ENCODE measurements around the gene PRKCB.
"Not testable (repeated sequence)": the region's sequence is repeated elsewhere in the genome, so short reads cannot be mapped to it uniquely, and the experiment has no call there.

PRKCB gene

DNA sequence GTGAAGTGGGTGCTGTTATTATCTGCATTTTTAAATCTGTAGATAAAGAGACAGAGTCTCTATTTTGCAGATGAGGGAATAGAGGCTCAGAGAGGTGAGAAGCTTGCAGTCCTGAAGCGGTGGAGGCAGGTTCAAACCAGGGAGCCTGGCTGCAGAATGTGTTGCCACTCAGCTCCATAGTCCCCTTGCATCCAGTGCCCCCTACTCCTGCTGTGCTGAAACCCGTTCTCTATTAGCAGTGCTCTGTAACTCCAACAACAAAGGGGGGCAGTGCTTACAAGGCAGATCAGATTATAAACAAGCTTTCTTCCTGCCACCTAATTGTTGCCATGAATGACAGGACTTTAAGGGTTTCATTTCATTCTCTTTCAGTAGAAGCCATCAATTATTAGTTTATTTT is 302.2 kb downstream of the PRKCB start:
- H3K27me3 Mint-ChIP-seq = no peaks in the 10 kb centered on the region
- peaks cover 55% of the 10 kb centered on the region for H3K36me3 Mint-ChIP-seq
- ATAC-seq = no peak
- H3K4me3 Mint-ChIP-seq = no peak overlapping the region
- H3K27ac Mint-ChIP-seq = peak overlapping the region; percentile 20
- H3K4me1 Mint-ChIP-seq = peaks cover 21% of the 10 kb centered on the region
- H3K9me3 Mint-ChIP-seq = no peaks in the 10 kb centered on the region

- H3K27ac Mint-ChIP-seq = peak overlapping the region; percentile 20
- H3K36me3 Mint-ChIP-seq = peaks cover 56% of the 10 kb centered on the region
- H3K9me3 Mint-ChIP-seq = no peaks in the 10 kb centered on the region
- H3K4me3 Mint-ChIP-seq = no peak overlapping the region
- ATAC-seq = no peak
- no peaks in the 10 kb centered on the region for H3K27me3 Mint-ChIP-seq
- H3K4me1 Mint-ChIP-seq = peaks cover 21% of the 10 kb centered on the region
Observed at GRCh38 chr16:24138575-24138974, 302.8 kb downstream of the PRKCB start.

- Mint-ChIP-seq H3K4me3 (no peak overlapping the region), H3K36me3 (peaks cover 57% of the 10 kb centered on the region), H3K9me3 (no peaks in the 10 kb centered on the region), H3K4me1 (peaks cover 17% of the 10 kb centered on the region), H3K27me3 (no peaks in the 10 kb centered on the region), H3K27ac (no peak overlapping the region)
- ATAC-seq = peak; percentile 59
Observed at GRCh38 chr16:24139282-24139681, 303.5 kb downstream of the PRKCB start.

DNA sequence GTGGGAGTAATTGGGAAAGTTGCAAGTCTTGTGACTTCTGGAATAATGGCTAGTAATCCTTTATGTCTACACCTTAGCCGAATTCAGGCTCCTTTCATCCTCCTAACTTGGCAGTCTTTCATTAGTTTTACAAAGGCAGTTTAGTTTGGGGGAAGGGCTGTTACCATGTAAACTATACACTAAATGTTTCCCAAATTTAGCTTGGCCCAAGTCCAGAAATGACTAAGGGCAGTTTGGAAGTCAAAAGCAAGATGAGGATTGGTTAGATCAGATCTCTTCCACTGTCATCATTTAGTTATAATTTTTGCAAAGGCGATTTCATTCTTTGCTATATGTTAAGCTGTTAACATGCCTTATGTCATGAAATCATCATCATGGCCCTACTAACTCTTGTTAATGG is 304.9 kb downstream of the PRKCB start:
- H3K4me3 Mint-ChIP-seq = no peak overlapping the region

DNA sequence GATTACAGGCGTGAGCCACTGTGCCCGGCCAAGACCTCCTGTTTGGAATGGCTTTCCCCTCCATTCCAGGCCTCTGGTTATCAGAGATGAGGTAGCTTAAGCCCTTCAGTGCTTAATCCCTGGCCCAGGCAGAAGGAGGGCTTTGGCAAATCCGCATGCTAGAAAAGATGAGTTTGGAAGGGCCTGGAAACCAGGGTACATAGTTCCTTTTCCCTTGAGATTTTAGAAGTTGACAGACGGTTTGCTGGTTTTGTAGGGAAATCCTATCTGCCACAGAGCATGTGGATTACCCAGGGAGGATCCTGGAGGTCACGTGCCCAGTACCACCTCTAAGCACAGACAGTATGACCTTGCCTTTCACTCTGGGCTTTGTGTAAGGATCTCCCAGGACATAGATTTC is 305.7 kb downstream of the PRKCB start:
- ATAC-seq = no peak
- no peak overlapping the region for H3K4me3 Mint-ChIP-seq
- H3K4me1 Mint-ChIP-seq = peaks cover 25% of the 10 kb centered on the region
- H3K36me3 Mint-ChIP-seq = peaks cover 68% of the 10 kb centered on the region
- peak overlapping the region; percentile 27 for H3K27ac Mint-ChIP-seq
- no peaks in the 10 kb centered on the region for H3K9me3 Mint-ChIP-seq
- no peaks in the 10 kb centered on the region for H3K27me3 Mint-ChIP-seq

More for the DNA sequence above, 304.9 kb downstream of the PRKCB start:
- Mint-ChIP-seq H3K27me3 (no peaks in the 10 kb centered on the region), H3K27ac (no peak overlapping the region), H3K4me1 (peaks cover 25% of the 10 kb centered on the region), H3K36me3 (peaks cover 68% of the 10 kb centered on the region), H3K9me3 (no peaks in the 10 kb centered on the region)
- ATAC-seq = no peak

DNA sequence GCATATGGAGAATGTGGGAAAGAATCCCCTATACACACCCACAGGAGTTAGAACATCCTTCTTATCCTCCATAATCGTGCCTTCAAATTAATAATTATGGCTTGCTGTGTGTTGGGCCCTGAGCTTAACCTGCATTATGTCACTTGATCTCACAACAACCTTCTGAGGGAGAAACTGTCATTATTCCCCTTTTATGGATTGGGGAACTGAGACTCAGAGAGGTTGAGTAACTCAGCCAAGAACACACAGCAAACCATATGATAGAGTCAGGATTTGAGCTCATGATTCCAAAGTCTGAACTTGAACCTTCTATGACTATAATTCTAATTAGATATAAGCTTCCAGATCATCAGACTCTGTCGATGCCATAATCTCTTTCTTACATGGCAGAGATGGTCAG is 306.1 kb downstream of the PRKCB start:
- Mint-ChIP-seq H3K27me3 (no peaks in the 10 kb centered on the region), H3K27ac (peak overlapping the region; percentile 27), H3K9me3 (no peaks in the 10 kb centered on the region), H3K4me1 (peaks cover 25% of the 10 kb centered on the region), H3K36me3 (peaks cover 66% of the 10 kb centered on the region), H3K4me3 (no peak overlapping the region)
- ATAC-seq = no peak

- peaks cover 16% of the 10 kb centered on the region for H3K4me1 Mint-ChIP-seq
- peaks cover 75% of the 10 kb centered on the region for H3K36me3 Mint-ChIP-seq
- H3K27me3 Mint-ChIP-seq = no peaks in the 10 kb centered on the region
- no peaks in the 10 kb centered on the region for H3K9me3 Mint-ChIP-seq
- H3K27ac Mint-ChIP-seq = no peak overlapping the region
- no peak overlapping the region for H3K4me3 Mint-ChIP-seq
- no peak for ATAC-seq
Observed at GRCh38 chr16:24145927-24146326, 310.1 kb downstream of the PRKCB start.

DNA sequence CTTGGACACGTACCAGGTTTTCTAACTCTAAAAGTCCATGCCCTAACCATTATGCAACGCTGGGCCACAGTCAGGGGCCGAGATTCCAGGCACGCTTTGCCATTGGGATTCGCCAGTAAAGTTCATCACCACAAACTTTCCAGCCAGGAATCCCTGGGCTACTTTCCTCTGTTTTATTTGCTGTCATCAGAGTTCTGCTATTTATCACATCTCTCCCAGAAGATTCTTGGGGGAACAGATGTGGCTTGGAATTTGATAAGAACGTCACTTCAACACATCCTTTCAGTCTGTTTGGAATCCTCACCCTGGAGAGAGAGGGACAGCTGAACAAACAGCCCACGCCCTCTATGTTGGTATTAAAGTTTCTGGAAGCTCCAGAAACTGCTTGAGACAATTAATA is 310.7 kb downstream of the PRKCB start:
- no peak overlapping the region for H3K4me3 Mint-ChIP-seq
- H3K36me3 Mint-ChIP-seq = peaks cover 79% of the 10 kb centered on the region
- H3K4me1 Mint-ChIP-seq = peaks cover 21% of the 10 kb centered on the region
- H3K27me3 Mint-ChIP-seq = no peaks in the 10 kb centered on the region
- no peak for ATAC-seq
- no peaks in the 10 kb centered on the region for H3K9me3 Mint-ChIP-seq
- no peak overlapping the region for H3K27ac Mint-ChIP-seq

GRCh38 chr16:24149102-24149501 is 313.3 kb downstream of the PRKCB start:
- Mint-ChIP-seq H3K4me3 (no peak overlapping the region), H3K9me3 (no peaks in the 10 kb centered on the region), H3K4me1 (peaks cover 23% of the 10 kb centered on the region), H3K27ac (peak overlapping the region; percentile 67), H3K27me3 (no peaks in the 10 kb centered on the region), H3K36me3 (peaks cover 74% of the 10 kb centered on the region)
- ATAC-seq = no peak

DNA sequence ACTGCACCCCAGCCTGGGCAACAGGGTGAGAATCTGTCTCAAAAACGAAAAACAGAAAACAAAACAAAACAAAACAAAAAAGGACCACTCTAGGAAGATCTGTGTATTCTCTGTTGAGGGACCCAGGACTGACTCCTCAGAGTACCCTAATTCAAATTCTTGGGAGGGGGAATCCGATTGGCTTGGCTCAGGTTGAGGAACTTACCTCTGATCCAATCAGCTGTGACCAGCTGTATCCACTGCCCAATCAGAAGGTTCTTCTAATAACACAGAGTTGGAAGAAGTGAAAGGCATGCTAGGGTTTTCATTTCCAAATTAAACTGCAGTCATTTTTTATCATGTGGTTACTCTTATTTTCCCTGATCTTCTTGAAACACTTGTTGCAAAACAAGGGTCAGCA is 314.5 kb downstream of the PRKCB start:
- H3K36me3 Mint-ChIP-seq = peaks cover 74% of the 10 kb centered on the region
- no peaks in the 10 kb centered on the region for H3K9me3 Mint-ChIP-seq
- no peak overlapping the region for H3K27ac Mint-ChIP-seq
- peaks cover 15% of the 10 kb centered on the region for H3K4me1 Mint-ChIP-seq
- H3K4me3 Mint-ChIP-seq = no peak overlapping the region
- ATAC-seq = no peak
- H3K27me3 Mint-ChIP-seq = no peaks in the 10 kb centered on the region

- no peak overlapping the region for H3K4me3 Mint-ChIP-seq
- no peaks in the 10 kb centered on the region for H3K27me3 Mint-ChIP-seq
- ATAC-seq = no peak
- no peaks in the 10 kb centered on the region for H3K9me3 Mint-ChIP-seq
- peaks cover 75% of the 10 kb centered on the region for H3K36me3 Mint-ChIP-seq
- H3K4me1 Mint-ChIP-seq = peaks cover 14% of the 10 kb centered on the region
- H3K27ac Mint-ChIP-seq = peak overlapping the region; percentile 56
Observed at GRCh38 chr16:24151482-24151939, 315.7 kb downstream of the PRKCB start.

GRCh38 chr16:24152048-24152447 is 316.3 kb downstream of the PRKCB start:
- peaks cover 81% of the 10 kb centered on the region for H3K36me3 Mint-ChIP-seq
- H3K9me3 Mint-ChIP-seq, ATAC-seq, H3K27me3 Mint-ChIP-seq, H3K4me3 Mint-ChIP-seq: not testable (repeated sequence)
- peaks cover 14% of the 10 kb centered on the region for H3K4me1 Mint-ChIP-seq
- peak overlapping the region; percentile 56 for H3K27ac Mint-ChIP-seq

- H3K9me3 Mint-ChIP-seq = no peaks in the 10 kb centered on the region
- H3K4me3 Mint-ChIP-seq = no peak overlapping the region
- H3K36me3 Mint-ChIP-seq = peaks cover 83% of the 10 kb centered on the region
- peaks cover 14% of the 10 kb centered on the region for H3K4me1 Mint-ChIP-seq
- peak overlapping the region; percentile 56 for H3K27ac Mint-ChIP-seq
- H3K27me3 Mint-ChIP-seq = no peaks in the 10 kb centered on the region
- ATAC-seq = no peak
Observed at GRCh38 chr16:24152826-24153225, 317.0 kb downstream of the PRKCB start.

- no peak for ATAC-seq
- Mint-ChIP-seq H3K27me3 (no peaks in the 10 kb centered on the region), H3K4me1 (peaks cover 6% of the 10 kb centered on the region), H3K9me3 (no peaks in the 10 kb centered on the region), H3K27ac (no peak overlapping the region), H3K36me3 (peaks cover 74% of the 10 kb centered on the region), H3K4me3 (no peak overlapping the region)
Observed at GRCh38 chr16:24156777-24157176, 321.0 kb downstream of the PRKCB start.

GRCh38 chr16:24163935-24164334 is 328.2 kb downstream of the PRKCB start:
- no peaks in the 10 kb centered on the region for H3K27me3 Mint-ChIP-seq
- H3K9me3 Mint-ChIP-seq = no peaks in the 10 kb centered on the region
- peak overlapping the region; percentile 62 for H3K27ac Mint-ChIP-seq
- no peak overlapping the region for H3K4me3 Mint-ChIP-seq
- peaks cover 6% of the 10 kb centered on the region for H3K4me1 Mint-ChIP-seq
- peaks cover 55% of the 10 kb centered on the region for H3K36me3 Mint-ChIP-seq
- ATAC-seq = no peak

GRCh38 chr16:24164416-24164815 is 328.6 kb downstream of the PRKCB start:
- peaks cover 55% of the 10 kb centered on the region for H3K36me3 Mint-ChIP-seq

GRCh38 chr16:24165273-24165672 is 329.5 kb downstream of the PRKCB start:
- H3K27ac Mint-ChIP-seq = no peak overlapping the region
- ATAC-seq = no peak
- H3K4me3 Mint-ChIP-seq = no peak overlapping the region
- H3K36me3 Mint-ChIP-seq = peaks cover 53% of the 10 kb centered on the region
- no peaks in the 10 kb centered on the region for H3K27me3 Mint-ChIP-seq
- H3K4me1 Mint-ChIP-seq = peaks cover 6% of the 10 kb centered on the region
- H3K9me3 Mint-ChIP-seq = no peaks in the 10 kb centered on the region

More at GRCh38 chr16:24164416-24164815, 328.6 kb downstream of the PRKCB start:
- H3K4me3 Mint-ChIP-seq = no peak overlapping the region
- peaks cover 6% of the 10 kb centered on the region for H3K4me1 Mint-ChIP-seq
- no peaks in the 10 kb centered on the region for H3K27me3 Mint-ChIP-seq
- no peak for ATAC-seq
- H3K9me3 Mint-ChIP-seq = no peaks in the 10 kb centered on the region
- H3K27ac Mint-ChIP-seq = no peak overlapping the region

Measured in stimulated activated memory B cell treated with anti-CD40 and anti-IgM and Interleukin-4, amounts not matched to agents 10 μg/mL and 1 μg/mL and 100 μg/mL, for 72 hours (primary cell).